GM12865 (cell line): ENCODE data around the gene KCTD14.

Source experiments
- DNase-seq: peaks from one replicate; pipeline ENCODE4 v3.0.0; 2010; ENCODE audit warnings: low read depth
- H3K4me3 ChIP-seq: 2 replicates; pipeline ENCODE4 v1.5.1; 2011; ENCODE audit warnings: mild to moderate bottlenecking, low read depth, low read length, control low read depth
- TF ChIP-seq, protein P1 (sequence below): IDR thresholded peaks from 2 replicates; pipeline ENCODE4 v1.5.1; 2011; ENCODE audit warnings: low read length, control low read depth, low read depth, inconsistent platforms; ENCODE audit not compliant: insufficient read depth; ENCODE audit errors: missing control alignments

KCTD14 gene

DNA sequence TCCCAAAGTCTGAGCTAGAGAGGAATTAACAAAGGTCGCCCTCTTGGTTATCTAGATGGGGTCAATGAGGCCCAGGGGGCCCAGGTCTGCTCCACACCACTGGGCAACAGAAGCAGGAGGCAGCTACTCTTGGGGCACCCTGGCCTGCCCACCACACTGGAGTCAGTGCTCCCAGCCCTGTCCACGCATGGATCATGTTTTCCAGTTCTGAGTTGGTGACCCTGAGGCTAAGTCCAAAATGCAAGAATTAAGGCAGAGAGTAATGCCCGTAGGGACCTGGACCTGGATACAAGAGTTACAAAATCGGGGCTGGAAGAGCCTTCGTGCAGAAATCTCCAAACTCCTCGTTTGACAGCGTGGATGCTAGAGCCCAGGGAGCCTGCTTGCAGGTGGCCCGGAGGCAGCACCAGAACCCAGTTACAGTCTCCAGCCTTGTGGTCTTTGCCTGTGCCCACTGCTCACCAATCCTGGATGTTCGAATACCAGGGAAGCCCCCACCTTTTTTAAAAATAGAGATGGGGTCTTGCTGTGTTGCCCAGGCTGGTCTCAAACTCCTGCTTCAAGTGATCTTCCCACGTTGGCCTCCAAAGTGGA is 34.5 kb upstream of the KCTD14 start:
- DNase-seq: no peak
- TF ChIP-seq, protein P1, sequence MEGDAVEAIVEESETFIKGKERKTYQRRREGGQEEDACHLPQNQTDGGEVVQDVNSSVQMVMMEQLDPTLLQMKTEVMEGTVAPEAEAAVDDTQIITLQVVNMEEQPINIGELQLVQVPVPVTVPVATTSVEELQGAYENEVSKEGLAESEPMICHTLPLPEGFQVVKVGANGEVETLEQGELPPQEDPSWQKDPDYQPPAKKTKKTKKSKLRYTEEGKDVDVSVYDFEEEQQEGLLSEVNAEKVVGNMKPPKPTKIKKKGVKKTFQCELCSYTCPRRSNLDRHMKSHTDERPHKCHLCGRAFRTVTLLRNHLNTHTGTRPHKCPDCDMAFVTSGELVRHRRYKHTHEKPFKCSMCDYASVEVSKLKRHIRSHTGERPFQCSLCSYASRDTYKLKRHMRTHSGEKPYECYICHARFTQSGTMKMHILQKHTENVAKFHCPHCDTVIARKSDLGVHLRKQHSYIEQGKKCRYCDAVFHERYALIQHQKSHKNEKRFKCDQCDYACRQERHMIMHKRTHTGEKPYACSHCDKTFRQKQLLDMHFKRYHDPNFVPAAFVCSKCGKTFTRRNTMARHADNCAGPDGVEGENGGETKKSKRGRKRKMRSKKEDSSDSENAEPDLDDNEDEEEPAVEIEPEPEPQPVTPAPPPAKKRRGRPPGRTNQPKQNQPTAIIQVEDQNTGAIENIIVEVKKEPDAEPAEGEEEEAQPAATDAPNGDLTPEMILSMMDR: no peak
- no peak overlapping the region for H3K4me3 ChIP-seq

DNA sequence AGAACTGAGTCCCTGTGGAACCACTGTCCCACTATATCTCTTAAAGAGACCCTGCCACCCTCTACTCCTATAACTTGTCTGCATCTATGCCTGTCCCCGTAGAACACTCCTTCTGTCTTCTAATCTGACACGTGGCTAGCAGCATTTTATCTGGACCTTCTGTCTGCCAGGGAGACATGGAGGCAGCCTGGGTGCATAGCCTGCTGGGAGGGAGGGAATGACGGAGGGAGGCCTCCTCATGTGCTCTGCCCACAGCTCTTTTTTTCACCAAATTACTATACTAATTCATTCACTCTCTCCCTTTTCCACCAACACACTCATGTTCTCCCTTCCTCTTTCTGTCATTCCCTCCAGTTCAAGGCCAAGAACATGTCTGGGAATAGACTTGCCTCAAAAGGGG is 33.0 kb upstream of the KCTD14 start:
- no peak for DNase-seq
- H3K4me3 ChIP-seq: no peak overlapping the region
- TF ChIP-seq, protein P1: no peak

DNA sequence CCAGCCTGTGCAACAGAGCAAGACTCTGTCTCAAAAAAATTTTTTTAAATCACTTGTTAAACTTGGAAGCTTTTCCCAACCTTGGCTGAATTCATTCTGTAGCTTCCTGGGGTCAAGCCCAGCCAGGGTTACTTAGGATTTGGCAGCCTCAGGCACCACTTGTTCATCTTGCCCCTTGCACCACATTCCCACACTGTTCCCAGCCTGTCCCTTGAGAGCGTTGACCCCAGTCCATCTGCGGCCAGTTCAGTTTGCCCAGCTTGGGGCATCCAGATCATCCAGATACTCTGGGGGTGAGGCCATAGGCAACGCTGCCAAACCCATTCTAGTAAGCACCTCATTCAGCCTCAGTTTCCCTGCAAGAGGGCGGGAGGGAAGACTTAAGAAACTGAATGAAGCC is 31.9 kb upstream of the KCTD14 start:
- no peak for DNase-seq
- H3K4me3 ChIP-seq: no peak overlapping the region
- TF ChIP-seq, protein P1: no peak

DNA sequence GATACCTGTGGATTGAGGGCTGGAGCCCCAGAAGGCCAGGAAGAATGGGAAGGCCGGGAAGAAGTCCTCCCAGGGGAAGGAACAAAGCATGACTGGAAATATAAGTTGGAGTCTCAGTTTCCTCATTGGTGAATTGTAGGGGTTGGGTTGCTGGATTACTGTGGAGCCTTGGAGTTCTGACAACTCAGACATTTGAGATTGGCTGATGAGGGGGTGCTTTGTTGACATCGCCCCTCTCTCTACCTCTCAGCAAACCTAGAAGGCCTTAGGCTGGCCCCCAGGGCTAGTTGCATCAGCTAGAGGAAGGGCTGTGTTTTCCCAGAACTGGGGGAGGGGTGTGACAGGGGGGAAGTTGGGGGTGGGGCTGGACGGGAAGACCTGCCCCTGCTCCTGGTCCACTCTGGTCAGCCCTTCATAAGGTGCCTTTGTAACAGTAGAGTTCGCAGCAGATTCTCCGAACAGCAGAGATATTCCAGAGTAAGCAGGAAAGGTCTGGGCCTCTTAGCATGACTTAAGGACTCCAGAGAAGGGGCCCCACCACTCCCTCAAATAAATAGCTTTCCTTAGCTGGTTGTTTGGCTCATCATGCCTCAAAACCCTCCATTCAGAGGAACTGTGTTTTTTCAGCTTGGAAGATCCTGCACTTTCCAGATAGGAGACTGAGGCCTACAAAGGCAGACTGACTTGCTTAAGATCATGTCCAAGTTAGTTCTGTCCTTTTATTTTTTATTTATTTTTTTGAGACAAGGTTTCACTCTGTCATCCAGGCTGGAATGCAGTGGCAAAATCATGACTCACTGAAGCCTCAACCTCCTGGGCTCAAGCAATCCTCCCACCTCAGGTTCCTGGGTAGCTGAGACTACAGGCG is 28.1 kb upstream of the KCTD14 start:
- no peak for DNase-seq
- TF ChIP-seq, protein P1: no peak
- no peak overlapping the region for H3K4me3 ChIP-seq

DNA sequence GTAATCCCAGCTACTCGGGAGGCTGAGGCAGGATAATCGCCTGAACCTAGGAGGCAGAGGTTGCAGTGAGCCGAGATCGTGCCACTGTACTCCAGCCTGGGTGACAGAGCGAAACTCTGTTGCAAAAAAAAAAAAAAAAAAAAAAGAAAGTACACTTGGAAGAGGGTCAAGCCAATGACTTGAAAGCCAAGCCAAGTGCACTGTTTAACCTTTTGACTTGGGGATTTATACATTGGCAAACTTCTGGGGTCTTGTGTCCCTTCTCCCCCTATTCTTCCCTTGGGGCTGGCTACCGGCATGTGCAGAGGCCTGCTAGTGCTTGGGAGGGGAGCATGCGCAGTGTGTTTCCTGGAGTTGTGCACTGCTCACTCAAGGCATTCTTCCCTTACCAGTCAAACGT is 26.3 kb upstream of the KCTD14 start:
- no peak overlapping the region for H3K4me3 ChIP-seq
- DNase-seq: no peak
- TF ChIP-seq, protein P1: no peak

DNA sequence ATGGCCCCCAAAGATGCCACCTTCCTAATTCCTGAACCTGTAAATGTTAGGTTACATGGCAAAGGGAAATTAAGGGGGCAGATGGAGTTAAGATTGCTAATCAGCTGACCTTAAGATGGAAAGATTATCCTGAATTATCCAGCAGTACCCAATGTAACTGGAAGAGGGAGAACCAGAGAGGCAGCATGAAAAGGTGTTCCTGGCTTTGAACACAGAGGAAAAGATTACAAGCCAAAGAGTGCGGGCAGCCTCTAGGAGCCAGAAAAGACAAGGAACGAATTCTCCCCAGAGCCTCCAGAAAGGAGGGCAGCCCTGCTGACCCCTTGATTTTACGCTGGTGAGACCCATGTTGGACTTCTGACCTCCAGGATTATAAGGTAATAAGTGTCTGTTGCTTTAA is 25.5 kb upstream of the KCTD14 start:
- DNase-seq: no peak
- no peak overlapping the region for H3K4me3 ChIP-seq
- TF ChIP-seq, protein P1: no peak
